Measurements from ENCODE around the gene SYNE3.

GRCh38 chr14:95522556-95522955 lies 6.1 kb upstream of the SYNE3 start:
- TF ChIP-seq POLR2AphosphoS5 (IDR thresholded peaks at IDR 0.05; ENCODE audit: low read depth, low read length) (no peak), CTCF (IDR thresholded peaks at IDR 0.05) (no peak), REST (IDR thresholded peaks at IDR 0.05; ENCODE audit: insufficient read depth in 1 of 2, low read depth in 2 of 2, low read length in 1 of 2) (no peak), SIN3A (IDR thresholded peaks at IDR 0.05; ENCODE audit: borderline replicate concordance, insufficient read depth, low read depth, low read length) (no peak)
